GM18517 (cell line): ENCODE data around the gene ARHGEF33.
"Not testable (repeated sequence)": the region's sequence is repeated elsewhere in the genome, so short reads cannot be mapped to it uniquely, and the experiment has no call there.

ENCODE experiments used
- ATAC-seq: cut with Tn5 transposase; IDR thresholded peaks from one replicate; pipeline ENCODE4 v1.9.1; 2021; ENCODE audit warnings: mild to moderate bottlenecking, moderate library complexity; ENCODE audit not compliant: unreplicated experiment

The ARHGEF33 gene

DNA sequence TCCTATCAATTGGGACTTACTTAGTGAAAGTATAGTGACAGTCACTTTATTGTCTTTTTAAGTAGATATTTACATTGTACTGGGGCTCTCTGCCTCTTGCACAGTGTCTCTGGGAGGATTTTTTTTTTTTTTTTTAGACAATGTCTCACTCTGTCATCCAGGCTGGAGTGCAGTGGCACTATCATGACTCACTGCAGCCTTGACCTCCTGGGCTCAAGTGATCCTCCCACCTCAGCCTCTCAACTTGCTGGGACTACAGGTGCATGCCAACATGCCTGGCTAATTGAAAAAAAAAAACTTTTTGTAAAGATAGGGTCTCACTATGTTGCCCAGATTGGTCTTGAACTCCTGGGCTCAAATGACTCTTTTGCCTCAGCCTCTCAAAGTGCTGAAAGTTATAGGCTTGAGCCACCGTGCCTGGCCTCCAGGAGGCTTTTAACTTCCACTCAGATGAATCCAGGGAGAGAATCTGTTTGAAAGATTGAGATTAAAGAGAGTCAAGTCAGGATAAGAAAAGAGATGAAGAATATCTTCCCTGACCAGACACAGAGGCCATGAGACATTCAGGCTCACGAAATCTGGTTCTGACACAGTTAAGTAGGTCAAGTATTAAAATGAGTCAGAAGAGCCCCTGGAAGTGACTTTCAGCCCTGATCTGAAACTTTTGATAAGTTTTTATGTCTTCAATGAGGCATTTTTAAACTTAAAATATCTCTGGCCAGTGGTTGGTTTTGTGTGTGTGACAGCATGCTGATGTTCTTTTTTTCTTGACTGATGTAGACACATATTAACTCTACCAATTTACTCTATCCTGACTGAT is 18.3 kb downstream of the ARHGEF33 start:
- ATAC-seq, result peak; percentile 92

DNA sequence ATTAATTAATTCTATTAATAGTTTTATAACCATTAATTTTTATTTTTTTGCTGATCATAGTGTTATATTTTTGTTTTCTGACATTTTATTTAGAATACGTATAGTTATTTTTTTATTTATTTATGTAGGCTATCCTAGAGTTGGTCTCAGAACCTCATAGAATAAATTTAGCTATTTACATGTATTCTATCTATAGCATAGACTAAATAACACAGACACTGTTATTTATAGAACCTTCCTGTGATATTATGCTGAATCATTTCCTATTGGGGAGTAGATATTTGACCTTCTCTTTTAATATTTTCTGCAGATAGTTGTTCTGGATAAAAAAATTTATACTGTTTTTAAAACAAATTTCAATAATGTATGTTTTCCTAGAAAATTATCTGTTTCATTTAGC is 20.2 kb downstream of the ARHGEF33 start:
- ATAC-seq, result no peak

DNA sequence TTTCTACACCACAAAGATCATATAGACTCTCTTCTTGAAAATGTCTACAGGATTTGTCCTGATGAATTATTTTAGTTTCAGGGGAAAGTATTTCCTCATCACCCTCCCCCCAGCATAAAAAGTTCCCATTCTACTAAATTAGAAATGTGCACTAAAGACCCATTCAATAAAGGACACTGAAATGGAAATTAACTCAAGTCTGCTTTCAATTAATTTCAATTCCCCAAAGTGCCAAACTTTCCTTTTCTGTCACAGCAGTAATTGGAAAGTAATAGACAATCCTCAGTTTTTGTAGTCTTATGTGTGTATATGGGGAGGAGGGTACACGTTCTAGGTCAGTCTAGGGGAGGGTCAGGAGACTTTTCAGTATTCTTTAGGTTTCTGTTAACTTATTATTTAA is 21.5 kb downstream of the ARHGEF33 start:
- no peak for ATAC-seq

DNA sequence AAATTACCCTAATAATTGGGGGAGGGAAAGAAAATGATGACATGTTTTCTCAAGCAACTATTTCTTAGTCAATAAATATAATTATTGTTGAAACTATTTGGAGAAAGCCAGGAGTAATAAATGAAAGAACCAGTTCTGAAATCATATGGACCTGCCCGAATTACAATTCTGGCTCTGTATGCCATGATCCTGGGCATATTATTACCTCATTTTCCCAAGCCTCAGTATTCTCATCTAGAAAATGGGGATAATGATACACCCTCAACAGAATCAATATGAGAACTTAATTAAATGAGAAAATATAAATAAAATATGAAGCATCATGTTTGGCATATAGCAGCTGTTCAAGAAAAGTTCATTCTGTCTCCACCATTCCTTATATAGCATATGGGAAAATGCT is 22.9 kb downstream of the ARHGEF33 start:
- ATAC-seq, result no peak

GRCh38 chr2:38922389-38922788 is 32.7 kb downstream of the ARHGEF33 start:
- no peak for ATAC-seq

DNA sequence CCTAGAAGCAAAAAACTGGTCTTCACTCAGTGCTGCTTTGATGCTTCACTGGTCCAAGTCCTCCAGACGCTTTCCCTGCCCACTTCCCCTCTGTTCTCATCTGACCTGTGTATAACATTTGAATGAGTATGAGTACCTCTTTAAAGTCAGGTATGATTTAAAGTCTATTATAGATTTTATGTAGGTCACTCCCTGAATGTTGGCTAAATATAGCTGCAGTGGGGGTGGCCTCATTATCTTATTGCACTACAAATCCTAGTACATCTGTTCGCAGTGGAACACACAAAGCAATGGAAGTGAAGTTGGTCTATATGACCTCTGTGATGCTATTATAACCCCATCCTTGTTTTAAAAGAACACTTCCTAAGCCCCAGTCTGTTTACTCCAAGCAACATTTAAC is 33.2 kb downstream of the ARHGEF33 start:
- no peak for ATAC-seq

GRCh38 chr2:38925982-38926381 is 36.3 kb downstream of the ARHGEF33 start:
- no peak for ATAC-seq

DNA sequence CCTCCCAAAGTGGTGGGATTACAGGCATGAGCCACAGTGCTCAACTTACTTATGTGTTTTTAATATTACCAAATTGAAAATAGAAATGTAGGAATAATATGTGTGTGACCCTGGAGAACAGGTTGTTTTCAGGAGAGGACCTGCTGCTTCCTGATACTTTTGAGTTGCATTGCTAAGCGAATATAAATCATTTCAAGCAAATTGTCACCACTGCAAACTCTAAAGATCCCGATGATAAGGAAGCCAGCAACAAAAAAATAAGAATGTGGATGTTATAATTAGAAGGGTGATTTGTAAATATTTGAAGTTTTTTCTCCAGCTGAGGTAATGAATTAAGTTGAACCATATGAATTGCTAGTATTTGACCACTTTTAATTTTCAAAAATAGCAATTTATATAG is 40.9 kb downstream of the ARHGEF33 start:
- no peak for ATAC-seq

GRCh38 chr2:38932586-38932985 is 42.9 kb downstream of the ARHGEF33 start:
- no peak for ATAC-seq

GRCh38 chr2:38933653-38934052 is 44.0 kb downstream of the ARHGEF33 start:
- no peak for ATAC-seq

- ATAC-seq, result no peak
These were observed 45.1 kb downstream of the ARHGEF33 start for GRCh38 chr2:38934742-38935141.

- no peak for ATAC-seq
These were observed 46.0 kb downstream of the ARHGEF33 start for GRCh38 chr2:38935568-38936172.

DNA sequence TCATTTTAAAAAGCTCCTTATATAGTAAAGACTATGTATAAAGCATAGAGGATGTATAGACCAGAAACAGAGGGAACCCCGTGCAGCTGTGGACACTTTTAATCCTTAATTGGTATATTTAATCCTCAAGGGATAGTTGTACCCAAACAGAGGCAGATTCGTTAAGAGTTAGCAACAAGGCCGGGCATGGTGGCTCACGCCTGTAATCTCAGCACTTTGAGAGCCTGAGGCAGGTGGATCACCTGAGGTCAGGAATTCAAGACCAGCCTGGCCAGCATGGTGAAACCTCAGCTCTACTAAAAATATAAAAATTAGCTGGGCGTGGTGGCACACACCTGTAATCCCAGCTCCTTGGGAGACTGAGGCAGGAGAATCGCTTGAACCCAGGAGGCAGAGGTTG is 46.8 kb downstream of the ARHGEF33 start:
- ATAC-seq, result not testable (repeated sequence)

DNA sequence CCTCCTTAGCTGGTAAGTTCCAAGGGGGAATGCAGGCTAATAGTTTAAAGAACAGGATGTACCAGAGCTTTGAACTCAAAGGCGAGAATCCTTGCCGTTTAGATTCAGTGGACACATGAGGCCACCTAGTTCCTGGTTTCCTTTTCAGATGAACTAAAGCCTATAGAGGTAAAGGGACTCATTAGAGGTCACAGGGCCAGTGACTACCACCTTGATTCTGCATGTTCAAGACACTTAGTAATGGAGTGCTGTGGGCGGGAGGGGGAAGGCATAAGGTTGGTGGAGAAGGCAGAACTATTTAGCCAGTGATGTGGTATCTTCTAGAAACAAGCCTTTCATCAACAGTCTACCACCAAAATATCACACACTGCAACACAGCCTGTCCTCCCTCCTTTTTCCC is 47.9 kb downstream of the ARHGEF33 start:
- no peak for ATAC-seq

DNA sequence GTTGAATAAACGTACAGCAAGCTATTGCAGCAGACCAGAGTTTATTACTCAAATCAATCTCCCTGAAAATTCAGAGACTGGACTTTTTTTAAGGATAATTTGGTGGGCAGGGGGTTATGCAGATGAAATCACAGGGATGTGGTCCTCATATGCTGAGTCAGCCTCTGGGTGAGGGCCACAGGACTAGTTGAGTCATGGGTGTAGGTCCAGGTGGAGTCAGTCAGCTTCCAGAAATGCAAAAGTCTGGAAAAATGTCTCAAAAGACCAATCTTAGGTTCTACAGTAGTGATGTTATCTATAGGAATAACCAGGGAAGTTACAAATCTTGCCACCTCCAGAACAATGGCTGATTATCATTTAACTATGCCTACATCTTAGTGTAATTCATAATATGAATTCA is 51.1 kb downstream of the ARHGEF33 start:
- no peak for ATAC-seq

DNA sequence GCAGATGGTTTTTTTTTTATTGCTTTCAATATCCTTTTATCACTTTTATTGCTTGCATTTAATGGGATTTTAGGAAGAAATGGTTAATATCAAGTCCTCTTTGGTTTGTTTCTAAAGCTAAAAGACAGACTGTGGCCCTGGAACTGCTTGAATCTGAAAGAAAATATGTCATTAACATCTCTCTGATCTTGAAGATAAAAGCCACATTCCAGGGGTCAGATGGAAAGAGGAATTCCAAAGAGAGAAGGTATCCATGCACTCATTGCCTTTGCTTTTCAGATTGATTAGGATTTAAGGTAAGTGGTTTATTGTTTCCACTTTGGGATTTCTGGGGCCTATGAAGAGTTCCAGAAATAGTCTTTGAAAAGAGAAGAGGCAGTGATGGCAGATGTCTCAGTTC is 54.1 kb downstream of the ARHGEF33 start:
- no peak for ATAC-seq

- no peak for ATAC-seq
These were observed 55.7 kb downstream of the ARHGEF33 start for GRCh38 chr2:38945372-38945771.

DNA sequence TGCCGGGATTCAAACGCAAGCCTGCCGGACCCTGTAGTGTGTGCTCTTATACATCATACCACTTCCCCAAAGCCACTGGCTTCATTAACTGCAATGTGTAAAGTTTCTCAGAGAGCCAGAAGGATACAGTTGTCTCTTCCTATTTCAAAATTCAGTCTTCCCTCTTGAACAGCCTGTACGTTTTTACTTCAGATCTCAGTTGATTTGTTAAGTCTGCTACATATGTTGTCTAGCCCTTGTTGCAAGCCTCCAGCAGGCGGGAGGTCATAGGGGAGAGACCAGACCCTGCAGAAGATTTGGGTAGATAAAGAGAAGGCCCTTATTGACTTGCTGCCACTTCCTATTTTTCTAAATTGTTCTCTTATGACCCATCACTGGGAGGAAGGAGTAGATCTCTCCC is 56.2 kb downstream of the ARHGEF33 start:
- ATAC-seq, result no peak

DNA sequence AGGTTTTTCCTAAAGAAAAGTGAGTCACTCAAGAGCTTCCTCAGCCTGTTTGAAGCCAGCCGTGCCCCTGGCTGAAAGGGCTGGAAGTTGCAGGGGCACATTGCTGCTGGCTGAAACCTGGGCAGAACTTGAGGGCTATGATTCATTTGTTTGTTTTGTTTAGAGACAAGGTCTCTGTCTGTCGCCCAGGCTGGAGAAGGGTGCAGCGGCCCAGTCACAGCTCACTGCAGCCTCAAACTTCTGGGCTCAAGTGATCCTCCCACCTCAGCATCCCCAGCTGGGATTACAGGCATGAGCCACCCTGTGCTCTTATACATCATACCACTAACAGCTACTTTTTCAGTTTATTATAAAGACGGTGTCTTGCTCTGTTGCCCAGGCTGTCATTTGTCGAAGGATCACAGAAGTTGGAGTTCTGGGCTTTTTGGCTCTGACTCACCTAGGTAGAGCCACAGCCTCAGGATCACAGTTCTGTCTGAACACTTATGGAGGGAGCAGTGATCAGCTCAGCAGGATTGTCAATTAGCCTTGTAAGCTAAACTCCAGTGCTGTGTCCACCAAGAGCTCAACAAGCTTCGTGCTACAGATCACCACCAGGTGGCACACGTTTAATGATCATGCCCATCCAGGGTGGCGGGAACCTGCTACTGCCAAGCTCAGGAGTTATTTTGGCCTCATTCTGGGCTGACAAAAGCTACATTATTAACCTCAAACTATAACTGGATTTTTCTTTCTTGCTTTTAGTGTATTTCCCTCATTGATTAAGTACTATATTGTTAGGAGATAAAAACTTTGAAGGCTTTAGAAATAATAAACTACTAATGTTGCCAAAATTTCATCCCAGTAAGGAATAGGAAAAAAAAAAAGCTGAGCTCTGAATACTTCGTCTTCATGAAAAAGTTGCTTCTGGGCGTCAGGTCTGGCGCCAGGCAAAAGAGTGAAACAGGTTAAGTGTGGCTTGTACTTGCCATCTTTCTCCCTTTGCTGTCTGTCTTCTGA is 57.9 kb downstream of the ARHGEF33 start:
- ATAC-seq, result peak; percentile 80

GRCh38 chr2:38948387-38948882 is 58.8 kb downstream of the ARHGEF33 start:
- ATAC-seq, result no peak

DNA sequence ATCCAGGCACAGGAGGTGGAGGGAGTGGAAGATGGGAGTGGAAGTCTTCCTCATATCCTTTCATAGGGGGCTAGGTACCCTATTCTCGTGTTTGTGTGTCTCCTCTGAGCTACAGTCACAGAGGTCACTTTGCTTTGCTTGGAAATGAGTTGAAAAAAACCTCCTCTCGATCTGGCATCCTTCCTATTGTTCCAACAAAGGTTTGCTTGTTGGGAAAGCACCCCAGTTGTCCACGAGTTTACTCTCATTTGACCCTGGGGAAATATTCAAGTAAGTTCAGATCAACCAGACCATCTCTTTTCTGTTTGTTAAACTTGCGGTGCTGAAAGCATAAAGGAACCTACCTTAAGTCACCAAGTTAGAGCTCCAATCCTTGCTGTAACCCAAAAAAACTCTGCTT is 59.3 kb downstream of the ARHGEF33 start:
- no peak for ATAC-seq
